Measurements from ENCODE around the gene SLC34A1.

The SLC34A1 gene

GRCh38 chr5:177432839-177433657 lies 48.8 kb downstream of the SLC34A1 start:
- DNase-seq, result no peak

- no peak for DNase-seq
Observed at GRCh38 chr5:177433658-177434217, 49.5 kb downstream of the SLC34A1 start.

- DNase-seq, result no peak
Observed at GRCh38 chr5:177434437-177434836, 50.2 kb downstream of the SLC34A1 start.

GRCh38 chr5:177434942-177435738 lies 50.9 kb downstream of the SLC34A1 start:
- no peak for DNase-seq

GRCh38 chr5:177435847-177436536 lies 51.8 kb downstream of the SLC34A1 start:
- DNase-seq, result no peak

- no peak for DNase-seq
Observed at GRCh38 chr5:177437623-177438022, 53.4 kb downstream of the SLC34A1 start.

GRCh38 chr5:177438468-177438867 lies 54.2 kb downstream of the SLC34A1 start:
- no peak for DNase-seq

- no peak for DNase-seq
Observed at GRCh38 chr5:177439518-177440053, 55.4 kb downstream of the SLC34A1 start.

- no peak for DNase-seq
Observed at GRCh38 chr5:177440211-177440989, 56.2 kb downstream of the SLC34A1 start.

- DNase-seq, result no peak
Observed at GRCh38 chr5:177440990-177441780, 57.0 kb downstream of the SLC34A1 start.

GRCh38 chr5:177442066-177442826 lies 58.0 kb downstream of the SLC34A1 start:
- no peak for DNase-seq

GRCh38 chr5:177443144-177443983 lies 59.1 kb downstream of the SLC34A1 start:
- DNase-seq, result no peak

GRCh38 chr5:177444106-177445051 lies 60.1 kb downstream of the SLC34A1 start:
- DNase-seq, result no peak

- DNase-seq, result no peak
Observed at GRCh38 chr5:177445052-177445916, 61.0 kb downstream of the SLC34A1 start.

GRCh38 chr5:177445917-177446199 lies 61.6 kb downstream of the SLC34A1 start:
- DNase-seq, result no peak

GRCh38 chr5:177446200-177447065 lies 62.2 kb downstream of the SLC34A1 start, which contains the start of gene PRR7:
Gene PRR7 (plus strand): TSS chr5:177446814. CDS start chr5:177455068, 8,254 bp downstream.
- peak; percentile 26 for DNase-seq
